Stimulated activated naive CD8-positive, alpha-beta T cell treated with anti-CD3 and anti-CD28 coated beads, Interleukin-15, amount 100 ng/mL, for 72 hours (primary cell): ENCODE measurements around the gene SLC24A3.

Source experiments
- ATAC-seq: fragments of 150-1000 bp; cut with Tn5 transposase; 2 replicates; pipeline ENCODE4 v1.10.0; 2021; ENCODE audit warnings: mild to moderate bottlenecking, moderate library complexity
- DNase-seq, 2 donors: peaks; one replicate each; pipeline ENCODE4 v3.0.0; 2021 to 2022
- H3K27ac Mint-ChIP-seq, 2 donors: one replicate each; pipeline ENCODE4 v1.8.0; 2022; ENCODE audit warnings: mild to moderate bottlenecking in 2 of 2, mixed read lengths in 2 of 2, moderate library complexity in 2 of 2
- H3K27me3 Mint-ChIP-seq: one replicate; pipeline ENCODE4 v1.8.0; 2022; ENCODE audit warnings: mixed read lengths
- H3K4me1 Mint-ChIP-seq: one replicate; pipeline ENCODE4 v1.8.0; 2022; ENCODE audit warnings: mild to moderate bottlenecking, mixed read lengths
- H3K4me3 Mint-ChIP-seq, 2 donors: one replicate each; pipeline ENCODE4 v1.8.0; 2022; ENCODE audit warnings: mild to moderate bottlenecking in 2 of 2, mixed read lengths in 2 of 2, moderate library complexity in 1 of 2
- H3K9me3 Mint-ChIP-seq, 2 donors: one replicate each; pipeline ENCODE4 v1.8.0; 2022; ENCODE audit warnings: mixed read lengths in 2 of 2

The SLC24A3 gene

DNA sequence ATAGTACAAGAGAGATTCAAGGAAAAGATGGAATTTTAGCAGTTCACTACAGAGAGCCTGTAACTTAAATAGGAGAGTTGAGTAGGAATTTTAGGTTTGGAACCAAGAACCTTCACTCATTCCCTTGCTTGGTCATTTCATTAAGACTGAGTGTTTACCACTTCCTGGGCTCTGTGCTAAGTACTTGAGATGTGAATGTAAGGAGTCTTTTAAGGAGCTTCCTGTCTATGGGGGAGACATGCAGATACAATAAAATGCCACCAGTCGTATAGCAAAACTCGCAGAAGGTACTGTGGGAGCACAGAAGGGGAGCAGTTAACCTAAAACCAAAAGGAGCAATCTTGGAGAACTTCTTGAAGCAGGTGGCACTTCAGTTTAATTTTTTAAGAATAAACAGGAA, 204.2 kb downstream of the SLC24A3 start:
- no peak for DNase-seq
- peaks cover 5 to 19% of the 10 kb centered on the region in 2 donors for H3K9me3 Mint-ChIP-seq
- no peaks in the 10 kb centered on the region for H3K4me1 Mint-ChIP-seq
- peaks cover 7% of the 10 kb centered on the region for H3K27me3 Mint-ChIP-seq
- H3K27ac Mint-ChIP-seq = no peak overlapping the region
- ATAC-seq = no peak
- no peak overlapping the region for H3K4me3 Mint-ChIP-seq

DNA sequence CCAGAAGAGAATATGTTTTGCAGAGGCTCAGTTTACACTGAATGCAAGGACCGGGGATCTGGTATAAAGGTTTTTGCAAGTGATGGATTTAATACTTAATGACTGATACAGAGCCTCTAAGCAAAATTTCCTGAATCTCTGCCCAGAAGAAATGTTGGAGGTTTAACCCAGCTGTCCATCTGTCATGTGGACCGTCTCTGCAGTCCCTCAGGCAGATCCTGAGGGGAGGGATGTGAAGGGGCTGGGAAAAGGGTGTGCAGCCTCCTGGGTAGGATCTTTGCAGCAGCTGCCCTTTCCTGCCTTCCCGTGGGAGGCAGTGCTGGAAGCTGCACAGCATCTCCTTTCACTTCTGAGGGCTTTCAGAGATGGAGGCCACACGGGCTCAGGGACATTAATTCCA, 207.0 kb downstream of the SLC24A3 start:
- H3K4me3 Mint-ChIP-seq = no peak overlapping the region
- peaks cover 7% of the 10 kb centered on the region for H3K27me3 Mint-ChIP-seq
- H3K27ac Mint-ChIP-seq = no peak overlapping the region
- peaks cover 6 to 21% of the 10 kb centered on the region in 2 donors for H3K9me3 Mint-ChIP-seq
- DNase-seq = no peak
- H3K4me1 Mint-ChIP-seq = no peaks in the 10 kb centered on the region
- ATAC-seq = no peak

DNA sequence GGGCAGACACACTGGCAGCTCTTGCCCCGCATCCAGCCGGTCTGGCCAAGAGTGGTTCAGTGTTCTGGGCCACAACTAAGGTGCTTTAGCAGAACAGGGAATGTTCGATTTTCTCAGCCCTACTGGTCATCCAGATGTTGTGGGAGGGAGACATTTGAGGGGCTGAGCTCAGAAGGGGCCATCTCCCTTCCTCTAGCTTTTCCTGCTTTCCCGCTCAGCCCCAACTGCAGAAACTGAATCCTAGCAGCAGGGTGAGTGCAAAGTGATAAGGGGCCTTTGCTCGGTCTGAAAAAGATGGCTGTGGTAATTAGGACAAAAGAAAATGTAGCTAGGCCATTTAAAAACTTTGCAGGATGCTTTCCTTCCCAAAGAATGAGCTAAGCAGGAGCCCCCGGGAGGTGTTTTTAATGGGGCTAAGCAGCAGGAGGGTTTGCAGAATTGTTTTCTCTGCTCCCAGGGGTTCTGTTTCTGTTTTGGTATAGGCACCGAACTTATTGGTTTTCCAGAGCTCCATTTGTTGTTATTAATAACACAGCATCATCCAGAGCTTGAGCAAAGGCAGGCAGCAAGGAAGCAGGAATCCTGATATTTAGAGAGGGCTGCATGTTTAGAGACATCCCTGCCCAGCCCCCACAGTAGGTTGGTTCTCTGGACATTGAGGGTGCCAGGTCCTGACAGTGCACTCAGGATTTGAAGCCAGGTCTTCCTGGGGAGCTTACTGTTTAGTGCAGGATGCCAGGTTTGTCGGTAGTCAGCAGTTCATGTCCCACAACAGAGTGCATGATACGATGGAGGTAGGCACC, 210.9 kb downstream of the SLC24A3 start:
- Mint-ChIP-seq H3K27me3 (no peaks in the 10 kb centered on the region), H3K9me3 (peaks cover 6 to 9% of the 10 kb centered on the region in 2 donors), H3K4me1 (no peaks in the 10 kb centered on the region), H3K4me3 (no peak overlapping the region), H3K27ac (no peak overlapping the region)
- DNase-seq (no peak), ATAC-seq (no peak)

DNA sequence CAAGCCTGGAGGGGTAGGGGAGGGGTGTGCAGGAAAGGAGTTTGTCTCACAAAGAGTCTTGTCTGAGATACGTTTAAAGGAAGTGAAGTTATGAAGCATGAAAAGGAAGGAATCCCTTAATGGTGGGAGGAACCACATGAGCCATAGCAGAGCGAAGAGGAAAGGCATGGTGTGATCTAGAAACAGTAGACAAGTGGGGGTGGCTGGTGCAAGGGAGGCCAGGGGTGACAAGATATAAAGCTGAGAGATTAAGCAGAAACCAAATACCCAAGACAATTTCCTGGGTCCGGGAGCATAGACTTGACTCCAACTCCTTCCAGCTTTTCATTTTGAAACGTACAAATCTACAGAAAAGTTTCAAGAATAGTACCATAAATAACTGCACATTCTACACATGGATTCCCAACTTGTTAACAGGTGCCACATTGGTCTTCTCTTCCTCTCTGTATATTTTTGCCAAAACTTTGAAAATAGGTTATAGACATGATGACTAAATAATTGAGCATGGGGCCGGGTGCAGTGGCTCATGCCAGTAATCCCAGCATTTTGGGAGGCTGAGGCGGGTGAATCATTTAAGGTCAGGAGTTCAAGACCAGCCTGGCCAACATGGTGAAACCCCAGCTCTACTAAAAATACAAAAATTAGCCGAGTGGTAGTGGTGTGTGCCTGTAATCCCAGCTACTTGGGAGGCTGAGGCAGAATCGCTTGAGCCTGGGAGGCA, 211.6 kb downstream of the SLC24A3 start:
- no peak for ATAC-seq
- no peaks in the 10 kb centered on the region for H3K4me1 Mint-ChIP-seq

DNA sequence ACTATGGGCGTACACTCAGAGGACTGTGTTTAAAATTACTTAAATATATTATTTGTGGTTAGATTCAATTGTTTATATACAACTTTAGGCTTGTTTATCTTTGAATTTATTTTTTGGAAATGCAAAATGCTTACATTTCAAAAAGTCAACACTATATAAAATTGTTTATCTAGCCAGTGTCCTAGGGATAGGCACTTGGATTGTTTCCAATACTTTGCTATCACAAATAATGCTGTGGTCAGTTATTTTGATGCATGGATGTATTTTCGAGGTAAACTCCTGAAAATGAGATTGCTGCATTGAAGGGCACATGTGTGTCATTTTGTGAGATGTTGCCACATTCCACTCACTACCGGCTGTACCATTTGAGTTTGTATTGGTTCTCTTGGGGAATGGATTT, 213.9 kb downstream of the SLC24A3 start:
- DNase-seq (no peak), ATAC-seq (no peak)
- peaks cover 8% of the 10 kb centered on the region for H3K27me3 Mint-ChIP-seq
- no peaks in the 10 kb centered on the region for H3K4me1 Mint-ChIP-seq
- no peak overlapping the region for H3K27ac Mint-ChIP-seq
- peaks cover 3 to 5% of the 10 kb centered on the region in 2 donors for H3K9me3 Mint-ChIP-seq
- no peak overlapping the region for H3K4me3 Mint-ChIP-seq

More for the DNA sequence above, 211.6 kb downstream of the SLC24A3 start:
- Mint-ChIP-seq H3K27me3 (no peaks in the 10 kb centered on the region), H3K9me3 (peaks cover 6 to 9% of the 10 kb centered on the region in 2 donors), H3K27ac (no peak overlapping the region), H3K4me3 (no peak overlapping the region)
- no peak for DNase-seq

DNA sequence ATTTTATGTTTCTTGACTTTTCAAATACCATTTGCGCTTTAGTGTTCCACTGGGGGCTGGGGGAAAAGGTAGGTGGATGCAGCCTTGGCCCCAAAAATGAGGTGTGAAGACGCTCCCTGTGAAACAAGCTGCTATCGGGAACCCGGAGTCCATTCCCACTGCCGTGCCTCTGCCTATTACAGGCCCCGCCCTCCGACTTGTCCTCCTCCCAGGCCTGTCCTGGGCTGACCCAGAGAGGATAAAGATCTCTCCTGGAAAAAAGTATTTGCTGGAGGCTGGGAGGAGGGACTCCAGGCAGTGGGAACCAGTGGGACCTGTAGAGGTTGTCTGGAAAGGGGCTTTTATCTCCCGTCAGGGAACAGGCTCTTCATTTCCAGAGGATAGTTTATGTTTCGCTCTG, 215.0 kb downstream of the SLC24A3 start:
- H3K27me3 Mint-ChIP-seq = peaks cover 8% of the 10 kb centered on the region

DNA sequence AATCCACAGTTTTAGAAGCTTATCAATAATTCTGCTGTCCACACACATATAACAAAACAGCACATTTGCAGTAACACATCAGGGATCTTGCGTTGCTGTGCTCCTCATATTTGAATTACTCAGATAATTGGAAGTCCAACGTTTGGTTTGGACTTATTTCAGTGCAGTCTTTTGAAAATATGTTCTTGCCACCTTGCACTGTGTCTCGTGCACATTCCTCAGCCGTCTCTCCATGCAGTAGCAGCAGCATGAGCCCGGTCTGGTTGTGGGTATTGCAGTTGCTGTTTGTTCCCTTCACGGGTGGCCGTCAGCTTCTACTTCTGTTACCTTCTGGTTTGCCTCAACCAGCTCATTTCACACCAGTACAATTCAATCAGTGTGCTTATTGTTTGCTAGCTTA, 215.5 kb downstream of the SLC24A3 start:
- H3K27me3 Mint-ChIP-seq = peaks cover 8% of the 10 kb centered on the region
- no peak for ATAC-seq

More for the DNA sequence above, 215.0 kb downstream of the SLC24A3 start:
- H3K27ac Mint-ChIP-seq = no peak overlapping the region
- H3K4me1 Mint-ChIP-seq = no peaks in the 10 kb centered on the region
- H3K4me3 Mint-ChIP-seq = no peak overlapping the region
- H3K9me3 Mint-ChIP-seq = no peaks in the 10 kb centered on the region
- DNase-seq (no peak), ATAC-seq (no peak)

DNA sequence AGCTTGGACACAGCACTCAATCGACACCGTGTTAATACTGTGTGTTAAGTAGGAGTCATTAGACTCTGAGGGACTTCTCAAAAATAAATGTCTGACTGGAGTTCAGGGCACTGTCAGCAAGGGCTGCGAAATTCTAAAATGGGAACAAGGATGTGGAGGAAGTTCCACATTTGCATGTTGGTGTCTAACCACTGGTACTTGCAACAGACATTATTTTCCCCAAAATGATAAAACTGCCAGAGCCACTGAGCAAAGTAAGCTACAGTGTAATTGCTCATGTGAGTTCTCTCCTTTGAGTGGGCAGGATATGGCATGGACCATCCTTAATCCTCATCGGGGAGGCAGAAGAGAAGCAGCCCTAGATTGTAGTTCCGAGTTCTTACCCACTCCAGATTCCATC, 215.9 kb downstream of the SLC24A3 start:
- Mint-ChIP-seq H3K4me1 (no peaks in the 10 kb centered on the region), H3K27me3 (peaks cover 8% of the 10 kb centered on the region), H3K4me3 (no peak overlapping the region), H3K9me3 (no peaks in the 10 kb centered on the region), H3K27ac (no peak overlapping the region)
- ATAC-seq (no peak), DNase-seq (no peak)

More for the DNA sequence above, 215.5 kb downstream of the SLC24A3 start:
- Mint-ChIP-seq H3K27ac (no peak overlapping the region), H3K4me3 (no peak overlapping the region), H3K4me1 (no peaks in the 10 kb centered on the region), H3K9me3 (no peaks in the 10 kb centered on the region)
- no peak for DNase-seq

DNA sequence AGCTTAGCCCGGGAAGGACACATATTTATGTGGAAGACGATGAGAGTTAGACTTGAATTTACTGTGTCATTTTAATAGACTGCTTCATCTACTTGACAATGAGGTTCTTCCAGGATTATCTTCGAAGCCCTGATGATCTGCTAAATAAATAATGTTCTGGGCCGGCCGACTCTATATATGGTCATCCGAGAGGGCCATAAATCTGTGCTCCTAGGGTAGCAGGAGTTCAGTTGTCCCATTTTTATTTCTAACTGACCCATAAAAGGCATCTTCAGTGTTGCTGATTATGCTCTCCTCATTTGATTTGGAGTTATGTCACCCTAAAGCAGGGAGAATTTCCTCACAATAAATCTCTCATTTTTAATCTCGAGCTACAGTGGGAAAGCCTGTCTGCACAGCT, 217.1 kb downstream of the SLC24A3 start:
- Mint-ChIP-seq H3K27ac (peak overlapping the region in 1 of 2 donors; percentile 85), H3K27me3 (peaks cover 8% of the 10 kb centered on the region), H3K9me3 (no peaks in the 10 kb centered on the region), H3K4me3 (no peak overlapping the region), H3K4me1 (peaks cover 6% of the 10 kb centered on the region)
- DNase-seq (no peak), ATAC-seq (no peak)

DNA sequence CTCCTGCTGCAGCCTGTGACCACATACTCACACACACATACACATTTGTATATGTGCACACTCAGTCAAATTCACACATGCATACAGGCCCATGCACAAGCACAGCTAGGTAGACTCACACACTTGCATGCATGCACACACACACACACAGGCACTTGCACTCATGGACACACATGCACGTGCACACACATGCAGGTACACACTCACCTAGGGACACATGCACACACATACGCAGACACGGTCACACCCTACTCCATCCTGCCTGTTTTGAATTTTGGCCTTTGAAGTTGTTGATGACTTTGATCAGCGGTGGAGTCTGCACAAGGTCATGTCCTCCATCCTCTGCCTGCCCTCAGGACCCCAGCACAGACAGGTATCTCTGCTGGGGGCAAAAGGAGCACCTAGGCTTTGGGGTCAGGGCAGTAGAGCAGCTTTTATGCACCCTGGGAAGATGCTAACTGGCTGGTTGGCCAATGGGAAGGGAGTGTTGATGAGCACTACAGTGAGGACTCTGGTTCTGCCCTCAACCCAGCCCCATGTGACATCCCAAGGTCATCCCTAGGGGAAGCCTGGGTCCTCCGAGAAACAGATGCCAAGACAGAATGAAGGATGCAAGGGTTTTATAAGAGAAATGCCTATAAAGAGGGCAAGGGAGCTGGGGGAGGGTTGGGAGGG, 218.3 kb downstream of the SLC24A3 start:
- Mint-ChIP-seq H3K4me3 (no peak overlapping the region), H3K27ac (no peak overlapping the region), H3K27me3 (peaks cover 8% of the 10 kb centered on the region), H3K9me3 (no peaks in the 10 kb centered on the region), H3K4me1 (peaks cover 6% of the 10 kb centered on the region)
- no peak for ATAC-seq
- no peak for DNase-seq

DNA sequence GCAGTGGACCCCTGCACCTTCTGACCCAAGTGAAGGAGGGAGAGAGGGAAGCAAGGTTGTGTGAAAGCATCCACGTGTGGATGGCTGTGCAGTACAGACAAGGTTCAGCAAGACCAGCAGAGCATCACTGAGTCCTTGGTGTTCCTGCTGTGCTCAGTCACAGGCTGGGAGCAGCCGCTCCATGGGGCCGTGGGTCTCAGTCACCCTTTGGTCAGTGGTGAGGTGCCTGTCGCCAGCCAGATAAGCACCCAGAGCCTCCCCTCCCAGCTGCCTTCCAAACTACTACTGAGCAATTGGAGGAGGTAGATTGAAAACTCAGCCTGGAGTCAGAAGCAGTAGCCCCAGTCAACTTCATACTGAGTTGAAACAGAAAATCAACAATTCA, 218.9 kb downstream of the SLC24A3 start:
- ATAC-seq (no peak), DNase-seq (no peak)
- Mint-ChIP-seq H3K4me1 (peaks cover 6% of the 10 kb centered on the region), H3K4me3 (no peak overlapping the region), H3K9me3 (no peaks in the 10 kb centered on the region), H3K27me3 (peaks cover 8% of the 10 kb centered on the region), H3K27ac (no peak overlapping the region)

DNA sequence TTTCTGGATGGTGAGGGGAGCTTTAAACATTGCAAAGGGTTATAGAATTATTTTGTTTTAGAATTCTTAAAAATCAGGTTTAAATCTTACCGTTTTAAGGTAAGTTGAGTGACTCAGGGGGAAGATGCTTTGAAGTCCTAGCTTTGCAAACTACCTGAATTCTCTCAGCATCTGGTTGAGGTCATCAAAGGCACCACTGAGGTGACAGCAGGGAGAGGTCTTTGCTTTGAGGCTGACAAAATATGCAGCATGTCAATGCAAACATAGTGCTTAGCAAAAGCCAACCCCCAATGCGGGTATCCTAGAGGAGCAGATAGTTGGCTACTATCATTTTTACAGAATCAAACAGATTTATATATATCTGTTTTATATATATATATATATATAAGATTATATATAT, 219.5 kb downstream of the SLC24A3 start:
- peaks cover 8% of the 10 kb centered on the region for H3K27me3 Mint-ChIP-seq

DNA sequence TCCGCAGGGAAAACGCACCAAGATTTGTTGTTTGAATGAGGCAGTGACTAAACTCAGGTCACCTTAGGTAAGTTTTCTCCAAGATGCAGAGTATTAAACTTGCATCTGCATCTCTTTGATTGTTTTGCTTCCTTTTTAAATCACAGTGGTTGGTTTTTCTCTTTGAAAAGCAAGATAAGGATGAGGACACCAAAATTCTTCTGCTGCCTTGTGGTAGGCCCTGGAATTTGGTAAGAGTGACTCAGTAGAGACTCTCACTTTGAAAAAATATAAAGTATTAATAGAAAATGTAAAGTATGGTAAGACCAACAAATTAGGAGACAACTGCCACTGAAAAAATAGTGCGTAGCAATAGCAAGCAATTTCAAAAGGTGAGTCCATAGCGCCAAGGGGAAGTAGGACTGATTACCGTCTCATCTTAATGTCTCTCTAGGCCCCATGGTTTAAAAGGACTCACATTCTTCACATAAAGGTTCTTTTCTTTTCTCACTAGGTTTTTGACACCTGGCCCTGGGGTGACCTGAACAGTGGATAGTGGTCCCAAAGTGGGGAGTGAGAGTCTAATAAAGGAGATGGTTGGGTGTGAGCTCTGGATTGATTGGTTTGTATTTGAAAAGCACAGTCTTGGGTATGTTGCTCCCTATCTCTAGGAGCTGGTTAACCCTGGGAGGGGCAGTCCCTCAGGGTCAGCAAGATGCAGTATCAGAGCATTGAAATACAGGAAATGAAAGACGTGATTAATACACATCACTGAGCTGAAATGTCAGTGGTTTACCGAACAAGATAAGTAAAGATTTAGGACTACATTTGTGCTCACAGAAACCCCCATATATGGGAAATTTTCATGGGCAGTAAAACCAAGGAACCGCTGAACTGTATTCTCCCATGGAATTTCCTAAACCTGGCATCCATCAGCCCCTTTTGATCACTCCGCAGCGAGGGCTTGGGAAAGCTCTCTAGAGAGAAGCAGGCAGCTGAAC, 221.2 kb downstream of the SLC24A3 start:
- DNase-seq (no peak), ATAC-seq (peak; percentile 58)
- Mint-ChIP-seq H3K9me3 (no peaks in the 10 kb centered on the region), H3K27me3 (peaks cover 8% of the 10 kb centered on the region), H3K4me1 (peaks cover 6% of the 10 kb centered on the region), H3K4me3 (no peak overlapping the region), H3K27ac (no peak overlapping the region)

More for the DNA sequence above, 219.5 kb downstream of the SLC24A3 start:
- DNase-seq = no peak
- Mint-ChIP-seq H3K4me3 (no peak overlapping the region), H3K9me3 (no peaks in the 10 kb centered on the region), H3K27ac (no peak overlapping the region), H3K4me1 (peaks cover 6% of the 10 kb centered on the region)
- ATAC-seq = no peak

DNA sequence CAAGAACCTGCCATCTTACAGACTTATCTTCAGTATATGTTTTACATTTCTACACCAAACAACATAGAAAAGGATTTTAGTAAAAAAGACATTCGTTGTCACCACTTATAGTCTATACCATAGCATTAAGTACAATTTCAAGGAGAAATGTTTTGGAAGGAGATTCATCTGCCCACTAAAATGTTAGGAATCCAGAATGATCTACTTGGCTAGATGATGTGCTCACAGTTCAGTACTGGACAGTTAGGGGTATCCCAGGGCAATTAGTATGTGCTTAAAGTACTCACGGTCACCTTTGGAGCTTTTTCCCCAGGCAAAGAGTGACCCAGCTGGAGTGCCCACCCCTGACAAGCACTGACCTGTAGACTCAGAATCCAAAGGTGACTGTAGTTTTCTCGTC, 222.9 kb downstream of the SLC24A3 start:
- H3K4me1 Mint-ChIP-seq = peaks cover 6% of the 10 kb centered on the region
- no peaks in the 10 kb centered on the region for H3K9me3 Mint-ChIP-seq
- H3K27ac Mint-ChIP-seq = no peak overlapping the region
- H3K4me3 Mint-ChIP-seq = no peak overlapping the region
- no peak for ATAC-seq
- H3K27me3 Mint-ChIP-seq = peaks cover 2% of the 10 kb centered on the region
- DNase-seq = no peak

DNA sequence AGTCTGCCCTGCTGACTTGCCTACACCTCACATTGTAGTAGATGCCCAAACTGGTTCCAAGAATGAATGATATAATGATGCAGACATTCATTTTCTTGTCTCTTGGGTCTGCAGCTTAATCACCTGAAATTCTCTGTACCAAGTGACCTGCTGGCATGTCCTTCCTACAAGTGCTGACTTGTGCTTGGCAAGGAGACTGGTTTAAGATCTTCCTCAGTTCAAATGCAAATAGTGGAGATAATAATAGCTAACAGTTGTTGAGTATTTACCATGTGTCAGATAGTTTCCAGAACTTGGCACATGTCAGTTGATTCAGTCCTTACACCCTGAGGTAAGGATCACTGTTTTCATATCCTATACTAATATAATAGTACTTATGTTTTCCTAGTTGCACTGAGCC, 223.4 kb downstream of the SLC24A3 start:
- H3K27me3 Mint-ChIP-seq = no peaks in the 10 kb centered on the region
- no peak overlapping the region for H3K4me3 Mint-ChIP-seq
- peaks cover 6% of the 10 kb centered on the region for H3K4me1 Mint-ChIP-seq
- H3K27ac Mint-ChIP-seq = no peak overlapping the region
- ATAC-seq (no peak), DNase-seq (no peak)
- no peaks in the 10 kb centered on the region for H3K9me3 Mint-ChIP-seq
